Endothelial cell of umbilical vein (primary cell): ENCODE results near the gene MAN2B2. TPM values are rescaled to one million over a fixed set of nuclear protein-coding genes. Genes with fewer than 3 reads are reported as not detected.

Experiments
- BruUV-seq: library from RNA; stranded (reverse); fragments of 400-500 nt; replicated peaks from 2 replicates; lab custom pipeline; 2021; lab: Mats Ljungman, UMichigan
- CTCF ChIA-PET: fragments of 300-600, 350-600 bp; sonication (Branson Sonifier 250); formaldehyde crosslinking; loops from one replicate; lab custom pipeline; 2021; ENCODE audit warnings: antibody characterized with exemption, inconsistent platforms; lab: Charles Lee
- POLR2A ChIA-PET: fragments of 300-600, 350-600 bp; sonication (Branson Sonifier 250); formaldehyde crosslinking; loops from one replicate; lab custom pipeline; 2021; ENCODE audit warnings: antibody characterized with exemption, inconsistent platforms; lab: Charles Lee
- DNase-seq: peaks from one replicate; pipeline ENCODE4 v3.0.0-alpha.2; 2011; ENCODE audit warnings: low read depth, low spot score
- FAIRE-seq: peaks from 2 replicates; lab custom pipeline; 2011; peaks lifted over from hg19 to GRCh38; lab: Jason Lieb, UNC
- H2AFZ ChIP-seq: 2 replicates; pipeline ENCODE4 v1.6.0; 2012; ENCODE audit warnings: low read depth, low read length, control low read depth, inconsistent platforms
- H3K27ac ChIP-seq: 2 replicates; pipeline ENCODE4 v1.5.1; 2011; ENCODE audit warnings: low read depth, mild to moderate bottlenecking, control low read depth, low read length, moderate library complexity; ENCODE audit not compliant: insufficient read depth
- H3K27me3 ChIP-seq, 2 experiments: 2 replicates each; pipeline versions ENCODE4 v1.6.0 to v1.6.1; 2011; ENCODE audit warnings: low read length in 2 of 2, mixed read lengths in 1 of 2; ENCODE audit not compliant: control insufficient read depth in 2 of 2, insufficient read depth in 2 of 2
- H3K36me3 ChIP-seq, 2 experiments: 2 replicates in 1 of 2; 3 replicates in 1 of 2; pipeline ENCODE4 v1.5.1; 2011; ENCODE audit warnings: low read length in 2 of 2, mild to moderate bottlenecking in 1 of 2, moderate library complexity in 1 of 2; ENCODE audit not compliant: control insufficient read depth in 2 of 2, insufficient read depth in 2 of 2; ENCODE audit errors: extremely low read depth in 1 of 2
- H3K4me1 ChIP-seq: 3 replicates; pipeline ENCODE4 v1.5.1; 2011; ENCODE audit warnings: mild to moderate bottlenecking, low read length; ENCODE audit not compliant: control insufficient read depth, insufficient read depth; ENCODE audit errors: extremely low read depth
- H3K4me2 ChIP-seq: 2 replicates; pipeline ENCODE4 v1.6.1; 2011; ENCODE audit warnings: low read length, control low read depth, mixed read lengths; ENCODE audit not compliant: insufficient read depth
- H3K4me3 ChIP-seq, 3 experiments: fragments of 200-600 bp in 1 of 3; sonication (generic), shearing (Covaris generic) in 1 of 3; replicated peaks in 1 of 3; 2 replicates each; pipeline ENCODE4 v1.5.1; 2011 to 2016; ENCODE audit warnings: control low read depth in 3 of 3, low read length in 3 of 3, mild to moderate bottlenecking in 2 of 3, inconsistent platforms in 1 of 3, low read depth in 1 of 3, moderate library complexity in 1 of 3; ENCODE audit not compliant: insufficient read depth in 1 of 3
- H3K79me2 ChIP-seq: 2 replicates; pipeline ENCODE4 v1.6.0; 2012; ENCODE audit warnings: low read length, inconsistent platforms; ENCODE audit not compliant: control insufficient read depth, insufficient read depth
- H3K9ac ChIP-seq: replicated peaks from 2 replicates; pipeline ENCODE3; 2011; ENCODE audit warnings: low read length, control low read depth; ENCODE audit not compliant: insufficient read depth; ENCODE audit errors: extremely low read depth
- H3K9me1 ChIP-seq: replicated peaks from 3 replicates; pipeline ENCODE4 v1.6.0; 2011; ENCODE audit warnings: mild to moderate bottlenecking, low read length; ENCODE audit not compliant: control insufficient read depth, insufficient read depth; ENCODE audit errors: extremely low read depth
- H3K9me3 ChIP-seq: replicated peaks from 2 replicates; pipeline ENCODE4 v1.5.1; 2012; ENCODE audit warnings: low read length, inconsistent platforms; ENCODE audit not compliant: control insufficient read depth, insufficient read depth
- H4K20me1 ChIP-seq: replicated peaks from 2 replicates; pipeline ENCODE3; 2011; ENCODE audit warnings: mild to moderate bottlenecking, low read length; ENCODE audit not compliant: control insufficient read depth, insufficient read depth; ENCODE audit errors: extremely low read depth
- CTCF ChIP-seq, 2 donors: IDR thresholded peaks; 1 replicate in 1 of 2; 2 replicates in 1 of 2; pipeline ENCODE4 v1.5.1; 2011; ENCODE audit warnings: low read length in 2 of 2, mild to moderate bottlenecking in 2 of 2, moderate library complexity in 2 of 2, control low read depth in 1 of 2, inconsistent platforms in 1 of 2, low read depth in 1 of 2; ENCODE audit not compliant: insufficient read depth in 1 of 2; ENCODE audit errors: extremely low read depth in 1 of 2
- EZH2 ChIP-seq: IDR thresholded peaks from 2 replicates; pipeline ENCODE4 v1.6.1; 2012; ENCODE audit warnings: borderline replicate concordance, low read depth, mild to moderate bottlenecking, moderate library complexity, low read length, inconsistent platforms; ENCODE audit not compliant: severe bottlenecking
- FOS ChIP-seq: IDR thresholded peaks from 2 replicates; pipeline ENCODE4 v1.6.1; 2011; ENCODE audit warnings: mild to moderate bottlenecking, low read length, moderate library complexity, borderline replicate concordance; ENCODE audit not compliant: insufficient read depth
- GATA2 ChIP-seq: IDR thresholded peaks from 2 replicates; pipeline ENCODE4 v1.7.0; 2011; ENCODE audit warnings: low read depth, mild to moderate bottlenecking, moderate library complexity, mixed read lengths, low read length; ENCODE audit not compliant: insufficient read length, insufficient read depth
- JUN ChIP-seq: IDR thresholded peaks from 2 replicates; pipeline ENCODE4 v1.6.1; 2011; ENCODE audit warnings: borderline replicate concordance, low read depth; ENCODE audit not compliant: insufficient read length, insufficient read depth
- MYC ChIP-seq: IDR thresholded peaks from one replicate; pipeline ENCODE4 v1.6.1; 2011; ENCODE audit warnings: mild to moderate bottlenecking, low read depth, low read length
- POLR2A ChIP-seq: IDR thresholded peaks from 2 replicates; pipeline ENCODE4 v1.6.1; 2012; ENCODE audit warnings: low read depth, mild to moderate bottlenecking, control low read depth, low read length
- POLR2AphosphoS5 ChIP-seq: IDR thresholded peaks from 2 replicates; pipeline ENCODE4 v1.6.1; 2012; ENCODE audit warnings: low read depth, mild to moderate bottlenecking, control low read depth, low read length, moderate library complexity; ENCODE audit not compliant: insufficient read depth
- dilution Hi-C: fragments of 300-500 bp; cut with MboI; formaldehyde crosslinking; loops from one replicate; pipeline ENCODE4 v1.15.0; 2019; ENCODE audit warnings: low sequenced_read_pairs; ENCODE audit not compliant: extremely low pct_ligation_motif_present
- intact Hi-C: fragments of 100-400 bp; cut with micrococcal nuclease; formaldehyde crosslinking; loops from one replicate; pipeline ENCODE4 v1.10.0; 2022
- polyA plus RNA-seq, 4 experiments: library from polyadenylated mRNA; depleted of rRNA in 3 of 4; stranded (reverse) in 3 of 4; unstranded in 1 of 4; fragments of >200 nt; gene quantifications; 2 replicates each; pipeline versions ENCODE4 v1.2.1 to v1.2.3, GENCODE V29; 2011 to 2012; ENCODE audit warnings: missing spikeins in 1 of 4
- total RNA-seq: library from RNA; stranded (reverse); gene quantifications from 2 replicates; pipeline ENCODE4 v1.2.3, GENCODE V29; 2021
- TF ChIP-seq, protein P1 (sequence below): IDR thresholded peaks from 2 replicates; pipeline ENCODE4 v1.6.1; 2011; ENCODE audit not compliant: insufficient read depth, insufficient read length

The MAN2B2 gene
- total and polyA plus RNA-seq, 2 donors (not counting 3 experiments of a cell fraction or from before 2014, with no cell fraction given) = 15.7 to 25.1 TPM

DNA sequence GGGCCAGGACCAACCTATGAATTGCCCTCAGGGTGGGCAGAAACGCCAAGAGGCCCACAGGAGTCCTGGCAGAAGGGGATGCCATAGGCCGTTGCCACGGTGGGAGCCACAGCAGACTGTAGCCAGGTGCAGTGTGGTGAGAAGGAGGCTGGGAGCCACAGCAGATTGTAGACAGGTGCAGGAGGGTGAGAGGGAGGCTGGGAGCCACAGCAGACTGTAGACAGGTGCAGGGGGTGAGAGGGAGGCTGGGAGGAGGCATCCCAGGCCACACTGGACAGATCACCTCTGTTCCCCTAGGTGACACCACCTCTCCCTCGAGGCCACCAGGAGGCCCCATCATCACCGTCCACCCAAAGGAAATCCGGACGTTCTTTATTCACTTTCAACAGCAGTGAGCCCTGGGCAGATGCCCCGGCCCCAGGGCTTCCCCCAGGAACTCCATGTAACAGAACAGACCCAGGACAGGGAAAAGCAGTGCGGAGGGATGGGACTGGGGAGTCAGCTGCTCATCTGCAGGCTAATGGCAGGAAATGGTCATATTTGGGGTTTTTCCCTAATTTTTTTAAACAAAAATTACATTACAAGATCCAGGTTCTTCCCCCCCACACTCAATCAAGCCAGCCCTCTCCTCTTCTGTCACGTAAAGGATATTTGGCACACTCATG lies 46.0 kb downstream of the MAN2B2 start:
- H2AFZ ChIP-seq = no peak overlapping the region
- no peaks in the 10 kb centered on the region for H3K27me3 ChIP-seq
- H4K20me1 ChIP-seq = no peaks in the 10 kb centered on the region
- no peak overlapping the region for H3K4me3 ChIP-seq
- peaks cover 0 to 11% of the 10 kb centered on the region in 2 experiments for H3K36me3 ChIP-seq
- no peak for TF ChIP-seq MYC
- H3K9ac ChIP-seq = no peak overlapping the region
- POLR2A ChIA-PET = no interaction called here
- H3K4me2 ChIP-seq = no peak overlapping the region
- H3K4me1 ChIP-seq = no peaks in the 10 kb centered on the region
- DNase-seq = no peak
- dilution Hi-C loops = no loop called here
- H3K9me1 ChIP-seq = no peaks in the 10 kb centered on the region
- BruUV-seq = no TSS peak
- intact Hi-C loops = no loop called here
- no peaks in the 10 kb centered on the region for H3K79me2 ChIP-seq
- CTCF ChIA-PET = no interaction called here
- H3K27ac ChIP-seq = no peak overlapping the region
- H3K9me3 ChIP-seq = no peaks in the 10 kb centered on the region
- FAIRE-seq = no peak

DNA sequence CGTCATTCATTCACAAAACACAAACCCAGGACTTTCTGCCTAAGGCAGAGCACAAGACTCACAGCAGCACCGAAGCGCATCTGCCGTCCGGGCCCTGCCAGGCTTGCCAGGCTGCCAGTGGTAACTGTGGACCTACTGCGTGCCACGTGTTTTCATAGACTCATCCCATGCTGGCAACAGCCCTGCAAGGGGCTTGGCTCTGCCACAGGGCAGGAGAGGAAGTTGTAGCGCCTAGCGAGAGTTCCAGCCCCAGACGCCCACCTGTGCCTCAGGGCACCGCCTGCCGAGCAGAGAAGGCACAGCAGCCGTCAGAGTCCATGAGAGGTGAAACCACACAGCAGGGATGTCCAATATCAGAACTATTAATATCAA lies 46.6 kb downstream of the MAN2B2 start:
- TSS peak; percentile 53 for BruUV-seq
- dilution Hi-C loops (no loop called here), intact Hi-C loops (no loop called here)
- H3K4me2 ChIP-seq = no peak overlapping the region
- no peaks in the 10 kb centered on the region for H3K27me3 ChIP-seq
- POLR2A ChIA-PET = no interaction called here
- DNase-seq (no peak), FAIRE-seq (no peak)
- no peak overlapping the region for H2AFZ ChIP-seq
- TF ChIP-seq POLR2A = no peak
- no peak for TF ChIP-seq EZH2
- no peak for TF ChIP-seq GATA2
- no peak for TF ChIP-seq CTCF (IDR thresholded peaks at IDR 0.05; ENCODE audit: extremely low read depth in 1 of 2, insufficient read depth in 1 of 2, low read depth in 1 of 2, low read length in 2 of 2)
- TF ChIP-seq, protein P1, sequence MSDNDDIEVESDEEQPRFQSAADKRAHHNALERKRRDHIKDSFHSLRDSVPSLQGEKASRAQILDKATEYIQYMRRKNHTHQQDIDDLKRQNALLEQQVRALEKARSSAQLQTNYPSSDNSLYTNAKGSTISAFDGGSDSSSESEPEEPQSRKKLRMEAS = no peak
- TF ChIP-seq FOS = no peak
- TF ChIP-seq JUN = no peak
- TF ChIP-seq MYC = no peak
- no peak for TF ChIP-seq POLR2AphosphoS5
- no peaks in the 10 kb centered on the region for H3K4me1 ChIP-seq
- no peak overlapping the region for H3K9ac ChIP-seq
- H3K27ac ChIP-seq = no peak overlapping the region
- no peaks in the 10 kb centered on the region for H3K79me2 ChIP-seq
- H3K4me3 ChIP-seq = no peak overlapping the region
- H3K36me3 ChIP-seq = peaks cover 0 to 6% of the 10 kb centered on the region in 2 experiments
- CTCF ChIA-PET = no interaction called here
- H3K9me1 ChIP-seq = no peaks in the 10 kb centered on the region
- no peaks in the 10 kb centered on the region for H4K20me1 ChIP-seq
- no peaks in the 10 kb centered on the region for H3K9me3 ChIP-seq
